ENCODE measurements around the gene KMT2A. TPM values are rescaled to one million over a fixed set of nuclear protein-coding genes. Genes with fewer than 3 reads are reported as not detected.
"Not testable (repeated sequence)": the region's sequence is repeated elsewhere in the genome, so short reads cannot be mapped to it uniquely, and the experiment has no call there.

The KMT2A gene
- total RNA-seq, 3 donors from 2014 or later, result 49.0 to 89.3 (median 51.4) TPM

DNA sequence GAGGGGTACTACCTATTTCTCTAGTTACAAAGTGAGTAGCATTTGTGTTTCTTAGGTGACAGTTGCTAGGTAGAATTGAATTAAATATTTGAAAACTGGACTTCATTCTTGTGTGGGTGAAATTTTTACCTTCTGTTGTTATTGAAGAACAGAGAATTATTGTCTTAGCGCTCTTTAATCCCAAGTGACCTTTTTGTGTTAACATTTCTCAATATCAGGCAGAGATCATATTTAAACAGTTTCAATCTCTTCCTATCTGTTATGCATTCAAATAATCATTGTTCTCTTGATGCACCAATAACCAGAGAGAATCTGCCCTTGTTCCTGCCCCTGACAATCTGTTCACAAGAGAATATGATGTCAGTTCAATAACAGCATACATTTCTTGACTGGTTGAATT, 14.2 kb downstream of the KMT2A start:
- Histone ChIP-seq H3K4me3 (no peak overlapping the region), H3K9me3 (no peaks in the 10 kb centered on the region), H3K36me3 (ENCODE audit: low read depth) (no peaks in the 10 kb centered on the region), H3K4me1 (ENCODE audit: low read depth) (no peaks in the 10 kb centered on the region)
- ATAC-seq, result no peak
- intact Hi-C loops (cut with DNase I, micrococcal nuclease), result no loop called here
- DNase-seq, result no peak
- no peak for TF ChIP-seq CTCF (IDR thresholded peaks at IDR 0.05)

DNA sequence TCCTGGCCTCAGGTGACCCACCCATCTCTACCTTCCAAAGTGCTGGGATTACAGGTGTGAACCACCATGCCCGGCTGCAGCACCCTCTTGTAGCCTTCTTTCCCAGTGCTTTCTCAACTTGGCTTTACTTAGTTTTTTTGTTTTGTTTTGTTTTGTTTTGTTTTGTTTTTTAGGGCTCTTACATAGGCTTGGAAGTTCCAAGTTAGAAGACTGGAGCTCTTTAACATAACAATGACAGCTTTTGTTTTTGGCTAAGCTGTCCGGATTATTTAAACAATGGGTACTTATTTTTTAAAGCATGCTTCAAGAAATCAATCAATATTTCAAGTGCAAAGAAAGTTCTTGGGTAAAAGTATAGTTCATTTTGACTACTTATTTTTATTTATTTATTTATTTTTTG, 25.9 kb downstream of the KMT2A start:
- Histone ChIP-seq H3K36me3 (ENCODE audit: low read depth) (no peaks in the 10 kb centered on the region), H3K9me3 (no peaks in the 10 kb centered on the region), H3K4me3 (no peak overlapping the region), H3K4me1 (ENCODE audit: low read depth) (no peaks in the 10 kb centered on the region)
- intact Hi-C loops (cut with DNase I, micrococcal nuclease), result no loop called here
- TF ChIP-seq CTCF (IDR thresholded peaks at IDR 0.05), result no peak
- ATAC-seq (no peak), DNase-seq (no peak)

GRCh38 chr11:118468968-118469367, 32.7 kb downstream of the KMT2A start:
- H3K9me3 ChIP-seq; H3K36me3 ChIP-seq (ENCODE audit: low read depth); H3K4me3 ChIP-seq; DNase-seq; ATAC-seq; H3K4me1 ChIP-seq (ENCODE audit: low read depth); intact Hi-C loops (cut with DNase I, micrococcal nuclease): not testable (repeated sequence)

- ATAC-seq, result no peak
- Histone ChIP-seq H3K9me3 (no peaks in the 10 kb centered on the region), H3K36me3 (ENCODE audit: low read depth) (no peaks in the 10 kb centered on the region), H3K4me1 (ENCODE audit: low read depth) (no peaks in the 10 kb centered on the region), H3K4me3 (no peak overlapping the region)
- DNase-seq, result no peak
- TF ChIP-seq CTCF (IDR thresholded peaks at IDR 0.05), result no peak
- intact Hi-C loops (cut with DNase I, micrococcal nuclease), result no loop called here
Observed at GRCh38 chr11:118471030-118471429, 34.7 kb downstream of the KMT2A start.

- intact Hi-C loops (cut with DNase I, micrococcal nuclease), result no loop called here
- Histone ChIP-seq H3K4me3 (no peak overlapping the region), H3K36me3 (ENCODE audit: low read depth) (no peaks in the 10 kb centered on the region), H3K9me3 (no peaks in the 10 kb centered on the region), H3K4me1 (ENCODE audit: low read depth) (no peaks in the 10 kb centered on the region)
- no peak for TF ChIP-seq CTCF (IDR thresholded peaks at IDR 0.05)
- no peak for ATAC-seq
- DNase-seq, result no peak
Observed at GRCh38 chr11:118473537-118473936, 37.2 kb downstream of the KMT2A start.

DNA sequence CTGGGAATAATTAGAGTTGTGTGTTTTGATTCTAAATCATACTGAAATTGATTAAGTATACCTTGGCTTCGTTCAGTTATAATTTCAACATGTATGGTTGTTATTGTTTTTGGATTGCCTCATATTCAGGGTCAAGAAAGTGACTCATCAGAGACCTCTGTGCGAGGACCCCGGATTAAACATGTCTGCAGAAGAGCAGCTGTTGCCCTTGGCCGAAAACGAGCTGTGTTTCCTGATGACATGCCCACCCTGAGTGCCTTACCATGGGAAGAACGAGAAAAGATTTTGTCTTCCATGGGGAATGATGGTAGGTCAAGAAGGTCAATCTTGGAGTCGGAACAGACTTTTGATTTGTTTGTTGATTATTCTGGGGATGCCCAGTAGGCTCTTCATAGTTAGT, 40.4 kb downstream of the KMT2A start:
- H3K9me3 ChIP-seq, result no peaks in the 10 kb centered on the region
- no peaks in the 10 kb centered on the region for H3K4me1 ChIP-seq (ENCODE audit: low read depth)
- no peak overlapping the region for H3K4me3 ChIP-seq
- H3K36me3 ChIP-seq (ENCODE audit: low read depth), result no peaks in the 10 kb centered on the region
- intact Hi-C loops (cut with DNase I, micrococcal nuclease), result no loop called here
- DNase-seq (no peak), ATAC-seq (no peak)
- TF ChIP-seq CTCF (IDR thresholded peaks at IDR 0.05), result no peak

GRCh38 chr11:118481238-118481637, 44.9 kb downstream of the KMT2A start:
- H3K36me3 ChIP-seq (ENCODE audit: low read depth); ATAC-seq; DNase-seq; H3K9me3 ChIP-seq; intact Hi-C loops (cut with DNase I, micrococcal nuclease); H3K4me3 ChIP-seq; H3K4me1 ChIP-seq (ENCODE audit: low read depth): not testable (repeated sequence)

Measured in mucosa of descending colon (tissue), 3 donors.